Measurements from ENCODE around the gene GMDS. TPM values are rescaled to one million over a fixed set of nuclear protein-coding genes. Genes with fewer than 3 reads are reported as not detected.

GMDS gene
- total and polyA plus RNA-seq, 2 of the 13 experiments (the other 11 are each of a cell fraction or from before 2014, with no cell fraction given): 64.4 to 112 TPM

DNA sequence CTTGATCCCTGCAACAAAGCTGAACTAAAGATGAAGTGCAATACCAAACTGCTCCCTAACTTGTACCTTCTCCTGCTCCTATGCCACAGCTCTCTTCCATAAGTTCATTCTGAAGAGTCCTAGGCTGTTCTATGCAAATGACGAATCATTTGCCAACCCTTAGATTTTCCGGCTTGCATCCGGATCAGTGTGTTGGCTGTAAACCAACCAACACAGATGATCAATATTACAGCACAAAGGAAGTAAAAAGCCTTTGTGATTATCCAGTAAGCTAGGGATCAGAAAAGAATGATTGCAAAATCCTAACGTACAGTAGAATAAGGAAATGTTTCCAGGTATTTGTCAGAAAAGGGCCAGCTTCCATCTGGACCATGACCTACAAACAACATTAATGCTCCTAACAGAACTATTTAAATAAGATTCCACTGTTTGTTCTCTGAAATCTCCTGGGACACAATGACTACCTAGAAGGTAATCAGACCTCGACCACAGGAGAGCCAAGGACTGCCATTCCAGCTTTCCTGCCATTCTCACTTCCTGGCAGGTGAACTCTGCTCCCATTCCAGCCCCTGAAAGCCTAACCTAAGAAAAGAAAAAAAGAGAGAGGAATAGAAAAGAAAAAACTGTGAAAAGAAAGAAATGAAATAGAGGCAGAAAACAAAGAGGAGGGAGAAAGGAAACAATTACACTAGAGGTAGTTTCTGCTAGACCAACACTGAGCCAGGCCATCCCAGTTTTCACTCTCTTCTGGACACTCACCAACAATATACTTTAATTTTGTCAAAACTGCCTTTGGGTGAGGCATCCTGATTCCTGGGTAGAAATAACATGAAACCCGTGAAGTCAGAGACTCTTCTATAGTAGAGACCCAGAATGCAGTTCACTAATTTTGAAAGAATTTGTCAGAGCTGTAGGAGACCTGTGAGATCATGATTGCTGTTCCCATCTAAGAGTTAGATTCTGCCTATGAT lies 19.7 kb downstream of the GMDS start (continued):
- TF ChIP-seq ZNF546 (CRISPR knock-in tag; conservative IDR thresholded peaks at IDR 0.05): peak; percentile 76; the same call in 1 of the 2 replicates
- no peak for TF ChIP-seq FUBP1 (CRISPR knock-in tag; IDR thresholded peaks at IDR 0.05; ENCODE audit: borderline replicate concordance)
- peak; percentile 96 for TF ChIP-seq RORA (CRISPR knock-in tag; IDR thresholded peaks at IDR 0.05)
- TF ChIP-seq DMAP1 (CRISPR knock-in tag; IDR thresholded peaks at IDR 0.05): peak; percentile 59
- no peak for TF ChIP-seq ZNF335 (CRISPR knock-in tag; IDR thresholded peaks at IDR 0.05)
- TF ChIP-seq ZNF18 (CRISPR knock-in tag; IDR thresholded peaks at IDR 0.05; ENCODE audit: insufficient replicate concordance): no peak
- no peak for TF ChIP-seq PAF1 (CRISPR knock-in tag; IDR thresholded peaks at IDR 0.05)
- peak; percentile 93; the same call in 1 of the 2 replicates for TF ChIP-seq GATA4 (IDR thresholded peaks at IDR 0.05; ENCODE audit: borderline replicate concordance, low read depth)
- TF ChIP-seq ZNF446 (CRISPR knock-in tag; IDR thresholded peaks at IDR 0.05): peak; percentile 57
- TF ChIP-seq ZSCAN31 (CRISPR knock-in tag; IDR thresholded peaks at IDR 0.05; ENCODE audit: low read depth): peak; percentile 83
- no peak for TF ChIP-seq ZNF674 (CRISPR knock-in tag; IDR thresholded peaks at IDR 0.05; ENCODE audit: low read depth)
- TF ChIP-seq, protein P1, sequence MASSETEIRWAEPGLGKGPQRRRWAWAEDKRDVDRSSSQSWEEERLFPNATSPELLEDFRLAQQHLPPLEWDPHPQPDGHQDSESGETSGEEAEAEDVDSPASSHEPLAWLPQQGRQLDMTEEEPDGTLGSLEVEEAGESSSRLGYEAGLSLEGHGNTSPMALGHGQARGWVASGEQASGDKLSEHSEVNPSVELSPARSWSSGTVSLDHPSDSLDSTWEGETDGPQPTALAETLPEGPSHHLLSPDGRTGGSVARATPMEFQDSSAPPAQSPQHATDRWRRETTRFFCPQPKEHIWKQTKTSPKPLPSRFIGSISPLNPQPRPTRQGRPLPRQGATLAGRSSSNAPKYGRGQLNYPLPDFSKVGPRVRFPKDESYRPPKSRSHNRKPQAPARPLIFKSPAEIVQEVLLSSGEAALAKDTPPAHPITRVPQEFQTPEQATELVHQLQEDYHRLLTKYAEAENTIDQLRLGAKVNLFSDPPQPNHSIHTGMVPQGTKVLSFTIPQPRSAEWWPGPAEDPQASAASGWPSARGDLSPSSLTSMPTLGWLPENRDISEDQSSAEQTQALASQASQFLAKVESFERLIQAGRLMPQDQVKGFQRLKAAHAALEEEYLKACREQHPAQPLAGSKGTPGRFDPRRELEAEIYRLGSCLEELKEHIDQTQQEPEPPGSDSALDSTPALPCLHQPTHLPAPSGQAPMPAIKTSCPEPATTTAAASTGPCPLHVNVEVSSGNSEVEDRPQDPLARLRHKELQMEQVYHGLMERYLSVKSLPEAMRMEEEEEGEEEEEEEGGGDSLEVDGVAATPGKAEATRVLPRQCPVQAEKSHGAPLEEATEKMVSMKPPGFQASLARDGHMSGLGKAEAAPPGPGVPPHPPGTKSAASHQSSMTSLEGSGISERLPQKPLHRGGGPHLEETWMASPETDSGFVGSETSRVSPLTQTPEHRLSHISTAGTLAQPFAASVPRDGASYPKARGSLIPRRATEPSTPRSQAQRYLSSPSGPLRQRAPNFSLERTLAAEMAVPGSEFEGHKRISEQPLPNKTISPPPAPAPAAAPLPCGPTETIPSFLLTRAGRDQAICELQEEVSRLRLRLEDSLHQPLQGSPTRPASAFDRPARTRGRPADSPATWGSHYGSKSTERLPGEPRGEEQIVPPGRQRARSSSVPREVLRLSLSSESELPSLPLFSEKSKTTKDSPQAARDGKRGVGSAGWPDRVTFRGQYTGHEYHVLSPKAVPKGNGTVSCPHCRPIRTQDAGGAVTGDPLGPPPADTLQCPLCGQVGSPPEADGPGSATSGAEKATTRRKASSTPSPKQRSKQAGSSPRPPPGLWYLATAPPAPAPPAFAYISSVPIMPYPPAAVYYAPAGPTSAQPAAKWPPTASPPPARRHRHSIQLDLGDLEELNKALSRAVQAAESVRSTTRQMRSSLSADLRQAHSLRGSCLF (CRISPR knock-in tag; IDR thresholded peaks at IDR 0.05; ENCODE audit: borderline replicate concordance): no peak
- TF ChIP-seq RELA (CRISPR knock-in tag; IDR thresholded peaks at IDR 0.05): no peak
- TF ChIP-seq CHD4 (IDR thresholded peaks at IDR 0.05; ENCODE audit: borderline replicate concordance, low read length): 0 out of 2 replicates have a peak, but pooled peaks have one; percentile 39
- no peak for TF ChIP-seq ZNF790 (CRISPR knock-in tag; IDR thresholded peaks at IDR 0.05; ENCODE audit: borderline replicate concordance)
- no peak for TF ChIP-seq ZNF564 (CRISPR knock-in tag; IDR thresholded peaks at IDR 0.05)
- peak; percentile 93 for TF ChIP-seq ONECUT2 (CRISPR knock-in tag; IDR thresholded peaks at IDR 0.05)
- TF ChIP-seq KAT8 (CRISPR knock-in tag; IDR thresholded peaks at IDR 0.05): peak; percentile 91
- peak; percentile 98 for TF ChIP-seq HMG20A (CRISPR knock-in tag; IDR thresholded peaks at IDR 0.05; ENCODE audit: borderline replicate concordance)
- TF ChIP-seq, protein P2, sequence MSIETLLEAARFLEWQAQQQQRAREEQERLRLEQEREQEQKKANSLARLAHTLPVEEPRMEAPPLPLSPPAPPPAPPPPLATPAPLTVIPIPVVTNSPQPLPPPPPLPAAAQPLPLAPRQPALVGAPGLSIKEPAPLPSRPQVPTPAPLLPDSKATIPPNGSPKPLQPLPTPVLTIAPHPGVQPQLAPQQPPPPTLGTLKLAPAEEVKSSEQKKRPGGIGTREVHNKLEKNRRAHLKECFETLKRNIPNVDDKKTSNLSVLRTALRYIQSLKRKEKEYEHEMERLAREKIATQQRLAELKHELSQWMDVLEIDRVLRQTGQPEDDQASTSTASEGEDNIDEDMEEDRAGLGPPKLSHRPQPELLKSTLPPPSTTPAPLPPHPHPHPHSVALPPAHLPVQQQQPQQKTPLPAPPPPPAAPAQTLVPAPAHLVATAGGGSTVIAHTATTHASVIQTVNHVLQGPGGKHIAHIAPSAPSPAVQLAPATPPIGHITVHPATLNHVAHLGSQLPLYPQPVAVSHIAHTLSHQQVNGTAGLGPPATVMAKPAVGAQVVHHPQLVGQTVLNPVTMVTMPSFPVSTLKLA (IDR thresholded peaks at IDR 0.05): no peak
